Suprapubic skin (tissue), 4 donors: ENCODE data around the gene FRMD8.

Source experiments
- EP300 ChIP-seq: sonication (generic); formaldehyde crosslinking; IDR thresholded peaks from one replicate; pipeline ENCODE4 v1.6.1; 2017; ENCODE audit warnings: antibody characterized with exemption
- POLR2A ChIP-seq, 2 donors: fragments of 450-650 bp; IDR thresholded peaks; one replicate each; pipeline ENCODE4 v1.6.1; 2017; ENCODE audit warnings: antibody characterized with exemption in 2 of 2, mild to moderate bottlenecking in 2 of 2, moderate library complexity in 2 of 2
- POLR2AphosphoS5 ChIP-seq, 3 donors: sonication (generic); formaldehyde crosslinking; IDR thresholded peaks; one replicate each; pipeline ENCODE4 v1.6.1; 2017; ENCODE audit warnings: antibody characterized with exemption in 3 of 3
- TF ChIP-seq, protein P1 (sequence below), 2 donors: fragments of 200-600 bp in 1 of 2; fragments of 450-650 bp in 1 of 2; sonication (generic) in 1 of 2; IDR thresholded peaks; one replicate each; pipeline ENCODE4 v1.5.1; 2016 to 2019; ENCODE audit warnings: antibody characterized with exemption in 2 of 2, mild to moderate bottlenecking in 1 of 2, moderate library complexity in 1 of 2

DNA sequence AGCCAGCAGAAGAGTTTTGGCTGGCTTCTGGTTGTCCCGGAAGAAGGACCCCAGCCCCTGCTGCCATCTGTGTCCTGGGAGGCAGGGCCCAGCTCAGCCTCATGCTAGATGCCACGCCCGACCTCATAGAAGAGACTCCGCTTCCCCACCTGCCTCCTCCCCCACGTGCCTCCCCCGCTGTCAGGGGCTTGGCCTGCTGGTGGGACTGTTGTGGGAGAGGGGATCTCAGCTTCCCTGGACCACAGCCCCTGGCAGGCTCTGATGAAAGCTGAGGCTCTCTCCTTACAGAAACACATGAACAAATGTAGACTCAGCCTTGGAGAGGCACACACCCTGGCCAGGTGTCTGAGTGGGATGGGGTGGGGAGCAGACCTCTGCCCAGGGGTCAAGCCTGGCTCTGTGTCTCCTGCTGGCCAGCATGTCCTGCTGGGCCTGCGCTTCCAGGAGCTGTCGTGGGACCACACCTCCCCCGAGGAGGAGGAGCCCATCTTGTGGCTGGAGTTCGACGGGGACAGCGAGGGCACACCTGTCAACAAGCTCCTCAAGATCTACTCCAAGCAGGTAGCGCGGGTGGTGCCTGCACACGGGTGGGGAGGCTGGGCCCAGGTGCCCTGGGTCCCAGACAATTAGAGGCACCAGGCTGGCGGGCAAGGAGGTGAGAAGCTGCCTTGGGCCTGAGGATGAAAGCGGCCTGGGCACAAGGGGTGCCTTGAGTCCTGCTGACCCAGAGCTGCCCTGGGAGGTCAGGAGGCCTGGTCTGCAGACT, 14.1 kb downstream of the FRMD8 start:
- TF ChIP-seq, protein P1, sequence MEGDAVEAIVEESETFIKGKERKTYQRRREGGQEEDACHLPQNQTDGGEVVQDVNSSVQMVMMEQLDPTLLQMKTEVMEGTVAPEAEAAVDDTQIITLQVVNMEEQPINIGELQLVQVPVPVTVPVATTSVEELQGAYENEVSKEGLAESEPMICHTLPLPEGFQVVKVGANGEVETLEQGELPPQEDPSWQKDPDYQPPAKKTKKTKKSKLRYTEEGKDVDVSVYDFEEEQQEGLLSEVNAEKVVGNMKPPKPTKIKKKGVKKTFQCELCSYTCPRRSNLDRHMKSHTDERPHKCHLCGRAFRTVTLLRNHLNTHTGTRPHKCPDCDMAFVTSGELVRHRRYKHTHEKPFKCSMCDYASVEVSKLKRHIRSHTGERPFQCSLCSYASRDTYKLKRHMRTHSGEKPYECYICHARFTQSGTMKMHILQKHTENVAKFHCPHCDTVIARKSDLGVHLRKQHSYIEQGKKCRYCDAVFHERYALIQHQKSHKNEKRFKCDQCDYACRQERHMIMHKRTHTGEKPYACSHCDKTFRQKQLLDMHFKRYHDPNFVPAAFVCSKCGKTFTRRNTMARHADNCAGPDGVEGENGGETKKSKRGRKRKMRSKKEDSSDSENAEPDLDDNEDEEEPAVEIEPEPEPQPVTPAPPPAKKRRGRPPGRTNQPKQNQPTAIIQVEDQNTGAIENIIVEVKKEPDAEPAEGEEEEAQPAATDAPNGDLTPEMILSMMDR (IDR thresholded peaks at IDR 0.05): no peak
- TF ChIP-seq POLR2A (IDR thresholded peaks at IDR 0.05) (no peak), POLR2AphosphoS5 (IDR thresholded peaks at IDR 0.05) (no peak), EP300 (no peak)
